Neural cell (in vitro differentiated cells): ENCODE measurements around the gene CDRT15. TPM values are rescaled to one million over a fixed set of nuclear protein-coding genes. Genes with fewer than 3 reads are reported as not detected.

Experiments used
- H2AFZ ChIP-seq: fragments of 200-600, 300-800 bp; sonication (generic), shearing (Covaris generic); 2 replicates; pipeline ENCODE4 v1.6.0; 2014; ENCODE audit warnings: low read depth, mild to moderate bottlenecking, antibody characterized with exemption, low read length, moderate library complexity
- H3F3A ChIP-seq: fragments of 200-600 bp; shearing (Covaris generic); 2 replicates; pipeline ENCODE4 v1.6.1; 2016; ENCODE audit warnings: mild to moderate bottlenecking, moderate library complexity, mixed read lengths, antibody characterized with exemption, low read length; ENCODE audit not compliant: insufficient read depth, poor library complexity, severe bottlenecking
- H3K27ac ChIP-seq: fragments of 200-600, 300-800 bp; sonication (generic), shearing (Covaris generic); 2 replicates; pipeline ENCODE4 v1.5.1; 2014; ENCODE audit warnings: mild to moderate bottlenecking, low read length, moderate library complexity
- H3K27me3 ChIP-seq: fragments of 300-800, 200-600 bp; sonication (generic), shearing (Covaris generic); 2 replicates; pipeline ENCODE4 v1.6.0; 2014; ENCODE audit warnings: mild to moderate bottlenecking, low read depth, low read length, moderate library complexity; ENCODE audit not compliant: insufficient read depth
- H3K36me3 ChIP-seq: fragments of 300-800, 200-600 bp; sonication (generic), shearing (Covaris generic); 2 replicates; pipeline ENCODE4 v1.5.1; 2014; ENCODE audit warnings: mild to moderate bottlenecking, antibody characterized with exemption, low read length, moderate library complexity; ENCODE audit not compliant: insufficient read depth
- H3K4me2 ChIP-seq: fragments of 300-800, 200-600 bp; sonication (generic), shearing (Covaris generic); 2 replicates; pipeline ENCODE4 v1.6.0; 2014; ENCODE audit warnings: mild to moderate bottlenecking, low read length
- H3K4me3 ChIP-seq: fragments of 300-800, 200-600 bp; sonication (generic), shearing (Covaris generic); 2 replicates; pipeline ENCODE4 v1.5.1; 2014; ENCODE audit warnings: mild to moderate bottlenecking, low read length, moderate library complexity
- H3K79me2 ChIP-seq: fragments of 200-600 bp; shearing (Covaris generic); replicated peaks from 2 replicates; pipeline ENCODE4 v1.6.0; 2014; ENCODE audit warnings: mild to moderate bottlenecking, low read length, moderate library complexity; ENCODE audit not compliant: insufficient read depth
- H3K9ac ChIP-seq: fragments of 300-800, 200-600 bp; sonication (generic), shearing (Covaris generic); 2 replicates; pipeline ENCODE4 v1.6.1; 2016; ENCODE audit warnings: mild to moderate bottlenecking, low read length, mixed read lengths
- H3K9me2 ChIP-seq: fragments of 200-600 bp; shearing (Covaris generic); 2 replicates; pipeline ENCODE4 v1.6.1; 2016; ENCODE audit warnings: mild to moderate bottlenecking, low read length, mixed read lengths; ENCODE audit not compliant: insufficient read depth
- H3K9me3 ChIP-seq: fragments of 200-600, 300-800 bp; sonication (generic), shearing (Covaris generic); 2 replicates; pipeline ENCODE4 v1.6.1; 2016; ENCODE audit warnings: mild to moderate bottlenecking, mixed run types, low read length, moderate library complexity, mixed read lengths
- H4K20me1 ChIP-seq: fragments of 200-600 bp; shearing (Covaris generic); 2 replicates; pipeline ENCODE4 v1.6.1; 2016; ENCODE audit warnings: mild to moderate bottlenecking, mixed run types; ENCODE audit not compliant: insufficient read depth
- CTCF ChIP-seq: fragments of 450-650 bp; IDR thresholded peaks from 2 replicates; pipeline ENCODE4 v1.5.1; 2014; ENCODE audit warnings: antibody characterized with exemption, mild to moderate bottlenecking, moderate library complexity; ENCODE audit not compliant: poor library complexity, severe bottlenecking
- EP300 ChIP-seq: fragments of 450-650 bp; conservative IDR thresholded peaks from 2 replicates; pipeline ENCODE4 v1.6.1; 2014; ENCODE audit warnings: antibody characterized with exemption, mild to moderate bottlenecking, moderate library complexity; ENCODE audit not compliant: poor library complexity, severe bottlenecking
- EZH2 ChIP-seq: fragments of 200-600, 300-800 bp; shearing (Covaris generic), sonication (generic); IDR thresholded peaks from 2 replicates; pipeline ENCODE4 v1.6.1; 2014; ENCODE audit warnings: antibody characterized with exemption, low read length, borderline replicate concordance, mild to moderate bottlenecking; ENCODE audit not compliant: insufficient read depth, poor library complexity, severe bottlenecking
- MXI1 ChIP-seq: fragments of 450-650 bp; conservative IDR thresholded peaks from 2 replicates; pipeline ENCODE4 v1.6.1; 2014; ENCODE audit warnings: antibody characterized with exemption, mild to moderate bottlenecking; ENCODE audit not compliant: poor library complexity, severe bottlenecking
- POLR2AphosphoS5 ChIP-seq: IDR thresholded peaks from 2 replicates; pipeline ENCODE4 v1.6.1; 2012
- RAD21 ChIP-seq: fragments of 450-650 bp; conservative IDR thresholded peaks from 2 replicates; pipeline ENCODE4 v1.6.1; 2014; ENCODE audit warnings: antibody characterized with exemption, mild to moderate bottlenecking, moderate library complexity
- REST ChIP-seq: IDR thresholded peaks from 2 replicates; pipeline ENCODE4 v1.6.1; 2012; ENCODE audit warnings: borderline replicate concordance
- SMC3 ChIP-seq: fragments of 450-650 bp; conservative IDR thresholded peaks from 2 replicates; pipeline ENCODE4 v1.6.1; 2014; ENCODE audit warnings: antibody characterized with exemption, mild to moderate bottlenecking, moderate library complexity; ENCODE audit not compliant: poor library complexity
- TAF1 ChIP-seq: IDR thresholded peaks from 2 replicates; pipeline ENCODE4 v1.6.1; 2012; ENCODE audit warnings: low read depth
- polyA plus RNA-seq: library from polyadenylated mRNA; depleted of rRNA; stranded (reverse); fragments of >200 nt; gene quantifications from 2 replicates; pipeline ENCODE4 v1.2.3, GENCODE V29; 2014

CDRT15 gene
- polyA plus RNA-seq, 1 donor from 2014 or later = not detected

- Histone ChIP-seq H3K4me2 (no peak overlapping the region), H2AFZ (no peak overlapping the region), H3F3A (no peaks in the 10 kb centered on the region), H3K79me2 (no peaks in the 10 kb centered on the region), H4K20me1 (no peaks in the 10 kb centered on the region), H3K9me3 (no peaks in the 10 kb centered on the region), H3K27me3 (no peaks in the 10 kb centered on the region), H3K4me3 (no peak overlapping the region), H3K27ac (no peak overlapping the region), H3K9me2 (no peaks in the 10 kb centered on the region), H3K9ac (no peak overlapping the region), H3K36me3 (no peaks in the 10 kb centered on the region)
- no peak for TF ChIP-seq REST
- no peak for TF ChIP-seq CTCF
- no peak for TF ChIP-seq EZH2
- TF ChIP-seq MXI1 = no peak
- no peak for TF ChIP-seq SMC3
- TF ChIP-seq EP300 = no peak
- no peak for TF ChIP-seq POLR2AphosphoS5
- no peak for TF ChIP-seq RAD21
- no peak for TF ChIP-seq TAF1
Measured at GRCh38 chr17:14197586-14197985, 39.1 kb downstream of the CDRT15 start.

- no peaks in the 10 kb centered on the region for H4K20me1 ChIP-seq
- no peak overlapping the region for H3K9ac ChIP-seq
- H3F3A ChIP-seq = no peaks in the 10 kb centered on the region
- no peak overlapping the region for H3K4me3 ChIP-seq
- no peaks in the 10 kb centered on the region for H3K9me3 ChIP-seq
- no peak overlapping the region for H3K4me2 ChIP-seq
- TF ChIP-seq EZH2 = no peak
- TF ChIP-seq POLR2AphosphoS5 = no peak
- no peak for TF ChIP-seq CTCF
- TF ChIP-seq RAD21 = no peak
- TF ChIP-seq MXI1 = no peak
- no peak for TF ChIP-seq TAF1
- TF ChIP-seq EP300 = no peak
- TF ChIP-seq SMC3 = no peak
- no peak for TF ChIP-seq REST
- no peaks in the 10 kb centered on the region for H3K79me2 ChIP-seq
- no peaks in the 10 kb centered on the region for H3K36me3 ChIP-seq
- H2AFZ ChIP-seq = no peak overlapping the region
- no peak overlapping the region for H3K27ac ChIP-seq
- H3K27me3 ChIP-seq = no peaks in the 10 kb centered on the region
- no peaks in the 10 kb centered on the region for H3K9me2 ChIP-seq
Measured at GRCh38 chr17:14197057-14197456, 39.6 kb downstream of the CDRT15 start.
